Choroid plexus epithelial cell (primary cell): ENCODE data around the gene RERE.
"Not testable (repeated sequence)": the region's sequence is repeated elsewhere in the genome, so short reads cannot be mapped to it uniquely, and the experiment has no call there.

Experiments used
- DNase-seq: peaks from one replicate; pipeline ENCODE4 v3.0.0-alpha.2; 2010; ENCODE audit warnings: low read depth
- H3K4me3 ChIP-seq: 2 replicates; pipeline ENCODE4 v1.5.1; 2011; ENCODE audit warnings: low read depth, mild to moderate bottlenecking, control low read depth, low read length, moderate library complexity
- TF ChIP-seq, protein P1 (sequence below): conservative IDR thresholded peaks from 2 replicates; pipeline ENCODE4 v1.5.1; 2011; ENCODE audit warnings: low read depth, mild to moderate bottlenecking, control low read depth, inconsistent platforms, low read length, moderate library complexity

The RERE gene

DNA sequence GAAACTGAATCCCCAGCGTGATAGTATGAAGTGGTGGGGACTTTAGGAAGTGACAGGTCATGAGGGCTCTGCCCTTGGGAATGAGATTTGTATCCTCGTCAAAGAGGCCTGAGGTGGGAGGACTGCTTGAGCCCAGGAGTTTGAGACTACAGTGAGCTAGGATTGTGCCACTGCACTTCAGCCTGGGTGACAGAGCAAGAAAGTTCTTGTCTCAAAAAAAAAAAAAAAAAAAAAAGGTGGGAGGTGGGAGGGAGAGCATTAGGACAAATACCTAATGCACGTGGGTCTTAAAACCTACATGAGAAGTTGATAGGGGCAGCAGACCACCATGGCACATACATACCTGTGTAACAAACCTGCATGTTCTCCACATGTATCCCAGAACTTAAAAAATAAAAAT lies 24.0 kb upstream of the RERE start:
- TF ChIP-seq, protein P1, sequence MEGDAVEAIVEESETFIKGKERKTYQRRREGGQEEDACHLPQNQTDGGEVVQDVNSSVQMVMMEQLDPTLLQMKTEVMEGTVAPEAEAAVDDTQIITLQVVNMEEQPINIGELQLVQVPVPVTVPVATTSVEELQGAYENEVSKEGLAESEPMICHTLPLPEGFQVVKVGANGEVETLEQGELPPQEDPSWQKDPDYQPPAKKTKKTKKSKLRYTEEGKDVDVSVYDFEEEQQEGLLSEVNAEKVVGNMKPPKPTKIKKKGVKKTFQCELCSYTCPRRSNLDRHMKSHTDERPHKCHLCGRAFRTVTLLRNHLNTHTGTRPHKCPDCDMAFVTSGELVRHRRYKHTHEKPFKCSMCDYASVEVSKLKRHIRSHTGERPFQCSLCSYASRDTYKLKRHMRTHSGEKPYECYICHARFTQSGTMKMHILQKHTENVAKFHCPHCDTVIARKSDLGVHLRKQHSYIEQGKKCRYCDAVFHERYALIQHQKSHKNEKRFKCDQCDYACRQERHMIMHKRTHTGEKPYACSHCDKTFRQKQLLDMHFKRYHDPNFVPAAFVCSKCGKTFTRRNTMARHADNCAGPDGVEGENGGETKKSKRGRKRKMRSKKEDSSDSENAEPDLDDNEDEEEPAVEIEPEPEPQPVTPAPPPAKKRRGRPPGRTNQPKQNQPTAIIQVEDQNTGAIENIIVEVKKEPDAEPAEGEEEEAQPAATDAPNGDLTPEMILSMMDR, result no peak
- H3K4me3 ChIP-seq, result no peak overlapping the region

DNA sequence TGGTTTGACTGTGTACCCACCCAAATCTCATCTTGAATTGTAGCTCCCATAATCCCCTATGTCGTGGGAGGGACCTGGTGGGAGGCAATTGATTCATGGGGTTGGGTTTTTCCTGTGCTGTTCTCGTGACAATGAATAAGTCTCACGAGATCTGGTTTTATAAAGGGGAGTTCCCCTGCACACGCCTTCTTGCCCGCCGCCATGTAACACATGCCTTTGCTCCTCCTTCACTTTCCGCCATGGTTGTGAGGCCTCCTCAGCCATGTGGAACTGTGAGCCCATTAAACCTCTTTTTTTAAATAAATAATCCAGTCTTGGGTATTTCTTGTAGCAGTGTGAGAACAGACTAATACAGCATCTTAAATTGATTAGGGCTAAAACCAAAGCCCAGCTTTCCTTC lies 22.6 kb upstream of the RERE start:
- TF ChIP-seq, protein P1, result no peak
- H3K4me3 ChIP-seq, result no peak overlapping the region
- no peak for DNase-seq

More for the DNA sequence above, 24.0 kb upstream of the RERE start:
- no peak for DNase-seq

DNA sequence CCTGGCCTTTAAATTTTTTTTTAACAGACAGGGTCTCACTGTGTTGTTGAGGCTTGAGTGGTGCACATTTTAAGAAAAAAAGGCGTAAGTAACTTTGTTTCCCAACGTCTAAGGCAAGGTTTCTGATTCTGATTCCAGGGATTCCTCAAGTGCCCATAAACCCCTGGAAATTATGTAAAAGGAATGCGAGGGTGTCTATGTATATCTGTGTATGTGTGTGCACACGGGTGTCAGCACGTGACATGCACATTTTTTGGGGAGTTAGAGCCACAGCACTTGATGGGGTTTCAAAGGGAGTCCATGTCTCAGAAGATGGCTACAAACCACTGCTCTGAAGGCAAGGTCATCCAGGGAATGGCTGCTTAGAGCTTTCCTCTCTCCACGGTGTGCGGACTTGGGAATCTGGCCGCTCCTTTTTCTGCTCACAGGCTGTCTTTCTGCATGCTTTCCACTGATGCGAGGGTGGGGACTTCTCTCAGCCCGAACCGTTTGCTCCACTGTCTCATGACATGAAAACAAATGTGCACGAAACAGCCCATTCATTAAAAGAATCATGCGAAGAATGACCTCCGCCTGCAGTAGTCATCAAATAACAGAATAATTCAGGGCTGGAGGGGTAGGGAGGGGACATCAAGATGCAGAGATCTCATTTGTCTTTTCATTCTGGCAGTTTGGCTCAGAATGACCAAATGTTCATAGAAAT lies 18.7 kb upstream of the RERE start:
- TF ChIP-seq, protein P1, result no peak
- DNase-seq, result no peak
- H3K4me3 ChIP-seq, result no peak overlapping the region

DNA sequence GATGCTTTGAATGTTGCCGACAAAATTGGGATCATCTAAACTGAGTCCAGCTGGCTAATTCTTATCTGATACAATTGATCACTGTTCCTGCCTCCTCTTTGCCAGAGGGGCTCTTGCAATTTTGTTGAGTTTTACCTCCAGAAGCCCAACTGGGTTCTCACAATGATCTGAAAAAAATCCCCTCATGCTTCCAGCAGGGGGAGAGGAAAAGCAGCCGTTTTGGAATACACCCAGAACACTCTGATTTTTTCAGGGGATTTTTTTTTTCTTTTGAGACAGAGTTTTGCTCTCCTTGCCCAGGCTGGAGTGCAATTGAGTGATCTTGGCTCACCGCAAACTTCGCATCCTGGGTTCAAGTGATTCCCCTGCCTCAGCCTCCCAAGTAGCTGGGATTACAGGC lies 13.9 kb upstream of the RERE start:
- TF ChIP-seq, protein P1, result peak; percentile 70
- no peak overlapping the region for H3K4me3 ChIP-seq
- DNase-seq, result no peak

DNA sequence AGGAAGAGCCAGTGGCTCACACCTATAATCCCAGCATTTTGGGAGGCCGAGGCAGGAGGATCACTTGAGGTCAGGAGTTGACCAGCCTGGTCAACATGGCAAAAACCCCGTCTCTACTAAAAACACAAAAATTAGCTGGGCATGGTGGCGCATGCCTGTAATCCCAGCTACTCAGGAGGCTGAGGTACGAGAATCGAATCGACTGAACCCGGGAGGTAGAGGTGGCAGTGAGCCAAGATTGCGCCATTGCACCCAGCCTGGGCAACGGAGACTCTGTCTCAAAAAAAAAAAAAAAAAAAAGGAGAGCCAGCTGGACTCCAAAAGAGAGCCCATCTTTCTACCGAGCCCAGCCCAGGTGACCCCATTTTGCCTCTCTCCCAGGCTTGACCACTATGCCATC lies 13.3 kb upstream of the RERE start:
- not testable (repeated sequence) for H3K4me3 ChIP-seq, DNase-seq

DNA sequence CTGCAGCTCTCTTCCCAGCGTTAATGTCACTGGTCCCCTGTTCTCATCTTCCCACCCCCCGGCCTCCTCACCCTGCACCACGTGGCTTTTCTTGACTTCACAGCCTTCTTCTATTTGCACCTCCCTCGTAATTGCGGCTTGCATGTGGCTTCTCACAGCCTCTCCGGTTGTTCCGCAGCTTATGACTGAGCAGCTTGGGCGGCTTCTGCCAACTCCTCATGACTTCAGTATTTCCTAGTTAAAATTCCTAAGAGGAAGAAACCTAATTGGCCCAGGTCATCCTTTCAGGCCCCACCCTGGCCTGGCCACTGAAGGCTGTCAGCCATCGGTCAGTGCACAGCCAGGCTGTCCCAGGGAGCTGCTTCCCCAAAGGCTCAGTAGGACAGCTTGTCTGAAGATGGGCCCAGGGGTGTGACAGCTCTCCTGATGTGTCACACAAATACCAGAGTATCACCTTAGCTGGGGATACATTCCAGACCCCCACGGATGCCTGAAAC lies 8.6 kb upstream of the RERE start:
- no peak overlapping the region for H3K4me3 ChIP-seq
- TF ChIP-seq, protein P1, result no peak
- DNase-seq, result peak; percentile 37

DNA sequence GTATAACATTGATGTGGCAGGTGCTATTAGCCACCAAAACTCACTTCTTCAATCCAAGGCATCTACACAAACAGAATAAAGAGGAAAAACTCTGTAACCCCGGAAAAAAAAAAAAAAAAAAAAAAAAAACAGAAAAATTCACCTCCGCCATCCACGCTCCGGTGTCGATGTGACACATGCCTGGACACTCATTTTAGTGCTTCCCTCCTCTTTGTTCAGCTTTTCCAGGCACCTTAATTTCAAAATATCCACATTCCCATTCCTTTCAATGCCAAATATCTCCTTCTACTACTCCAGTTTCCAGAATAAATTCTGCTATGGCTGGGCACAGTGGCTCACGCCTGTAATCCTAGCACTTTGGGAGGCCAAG lies 5.8 kb upstream of the RERE start:
- no peak overlapping the region for H3K4me3 ChIP-seq
- TF ChIP-seq, protein P1, result no peak
- no peak for DNase-seq
